B cell (primary cell): ENCODE results near the gene ADAM19. TPM values are rescaled to one million over a fixed set of nuclear protein-coding genes. Genes with fewer than 3 reads are reported as not detected.

Experiments
- ATAC-seq: fragments of 200-7000 bp; cut with Tn5 transposase; one replicate; pipeline ENCODE4 v1.10.0; 2021; ENCODE audit warnings: low read depth, mild to moderate bottlenecking, moderate number of reproducible peaks, moderate library complexity
- CTCF ChIA-PET: fragments of 350-600 bp; sonication (Branson Sonifier 250); formaldehyde crosslinking; loops from one replicate; lab custom pipeline; 2021; ENCODE audit warnings: antibody characterized with exemption, inconsistent platforms; lab: Charles Lee
- POLR2A ChIA-PET: fragments of 350-600 bp; sonication (Branson Sonifier 250); formaldehyde crosslinking; loops from one replicate; lab custom pipeline; 2021; ENCODE audit warnings: antibody characterized with exemption; lab: Charles Lee
- DNase-seq: peaks from one replicate; pipeline ENCODE4 v3.0.0; 2013
- H2AFZ ChIP-seq: 2 replicates; pipeline ENCODE4 v1.6.1; 2012; ENCODE audit warnings: mild to moderate bottlenecking, low read depth, low read length; ENCODE audit not compliant: insufficient read depth, poor library complexity, severe bottlenecking
- H3K27ac ChIP-seq, 2 donors: 1 replicate in 1 of 2; 2 replicates in 1 of 2; pipeline ENCODE4 v1.5.1; 2012 to 2013; ENCODE audit warnings: low read length in 2 of 2, mild to moderate bottlenecking in 2 of 2, moderate library complexity in 1 of 2
- H3K27me3 ChIP-seq, 4 experiments: fragments of 200-600 bp in 1 of 4; sonication (generic) in 1 of 4; replicated peaks in 1 of 4; 1 replicate in 2 of 4; 2 replicates in 2 of 4; pipeline versions ENCODE4 v1.6.1 to v1.7.0; 2013 to 2016; ENCODE audit warnings: low read length in 3 of 4, mild to moderate bottlenecking in 2 of 4, mixed read lengths in 1 of 4, moderate library complexity in 1 of 4; ENCODE audit not compliant: insufficient read depth in 4 of 4, control insufficient read depth in 3 of 4; ENCODE audit errors: control extremely low read depth in 1 of 4
- H3K36me3 ChIP-seq, 2 experiments: replicated peaks in 1 of 2; 1 replicate in 1 of 2; 2 replicates in 1 of 2; pipeline versions ENCODE4 v1.6.1 to v1.7.1; 2013; ENCODE audit warnings: low read length in 1 of 2; ENCODE audit not compliant: insufficient read depth in 2 of 2, control insufficient read depth in 1 of 2; ENCODE audit errors: control extremely low read depth in 1 of 2, extremely low read depth in 1 of 2
- H3K4me1 ChIP-seq, 2 donors: fragments of 200-600 bp in 1 of 2; sonication (generic) in 1 of 2; 1 replicate in 1 of 2; 2 replicates in 1 of 2; pipeline versions ENCODE4 v1.5.1 to v1.6.1; 2013 to 2017; ENCODE audit warnings: low read length in 2 of 2; ENCODE audit not compliant: control insufficient read depth in 2 of 2, insufficient read depth in 2 of 2
- H3K4me2 ChIP-seq: replicated peaks from 2 replicates; pipeline ENCODE3; 2012; ENCODE audit warnings: mild to moderate bottlenecking, low read depth, low read length; ENCODE audit not compliant: poor library complexity, severe bottlenecking
- H3K4me3 ChIP-seq, 5 experiments: fragments of 200-600 bp in 1 of 5; sonication (generic) in 1 of 5; 1 replicate in 3 of 5; 2 replicates in 2 of 5; pipeline versions ENCODE4 v1.5.1 to v1.7.0; 2011 to 2016; ENCODE audit warnings: low read length in 4 of 5, mild to moderate bottlenecking in 4 of 5, low read depth in 2 of 5, control low read depth in 1 of 5, moderate library complexity in 1 of 5; ENCODE audit not compliant: insufficient read depth in 1 of 5; ENCODE audit errors: control extremely low read depth in 1 of 5, extremely low read depth in 1 of 5
- H3K79me2 ChIP-seq: fragments of 200-600 bp; sonication (generic); one replicate; pipeline ENCODE4 v1.6.0; 2016; ENCODE audit warnings: low read length; ENCODE audit not compliant: control insufficient read depth, insufficient read depth
- H3K9ac ChIP-seq: fragments of 200-600 bp; sonication (generic); 2 replicates; pipeline ENCODE4 v1.6.1; 2017; ENCODE audit warnings: mild to moderate bottlenecking, low read length, moderate library complexity
- H3K9me3 ChIP-seq, 3 donors: one replicate each; pipeline versions ENCODE4 v1.6.1 to v1.7.1; 2013; ENCODE audit warnings: low read length in 2 of 3; ENCODE audit not compliant: control insufficient read depth in 2 of 3, insufficient read depth in 1 of 3; ENCODE audit errors: control extremely low read depth in 1 of 3
- H4K20me1 ChIP-seq: 2 replicates; pipeline ENCODE4 v1.6.0; 2012; ENCODE audit warnings: mild to moderate bottlenecking, low read length; ENCODE audit not compliant: insufficient read depth, control insufficient read depth, poor library complexity, severe bottlenecking
- H3K27ac Mint-ChIP-seq: one replicate; pipeline ENCODE4 v1.8.0; 2021; ENCODE audit warnings: mixed read lengths
- H3K27me3 Mint-ChIP-seq: one replicate; pipeline ENCODE4 v1.8.0; 2021; ENCODE audit warnings: mixed read lengths
- H3K4me1 Mint-ChIP-seq: one replicate; pipeline ENCODE4 v1.8.0; 2021; ENCODE audit warnings: mixed read lengths
- H3K4me3 Mint-ChIP-seq: one replicate; pipeline ENCODE4 v1.8.0; 2021; ENCODE audit warnings: mixed read lengths
- H3K9me3 Mint-ChIP-seq: one replicate; pipeline ENCODE4 v1.8.0; 2022; ENCODE audit warnings: mixed read lengths; ENCODE audit not compliant: insufficient read depth
- EZH2 ChIP-seq: IDR thresholded peaks from 2 replicates; pipeline ENCODE4 v1.6.1; 2012; ENCODE audit warnings: borderline replicate concordance, low read depth, mild to moderate bottlenecking, moderate library complexity, low read length; ENCODE audit not compliant: insufficient read depth, poor library complexity, severe bottlenecking
- WGBS: methylation state at CpG from one replicate; pipeline ENCODE4 v1.1.5; 2013; ENCODE audit warnings: missing lambda C conversion rate; ENCODE audit not compliant: insufficient coverage; 5-methylcytosine and 5-hydroxymethylcytosine counted together
- intact Hi-C: fragments of 100-400 bp; cut with micrococcal nuclease; formaldehyde crosslinking; loops from one replicate; pipeline ENCODE4 v1.10.0; 2022
- polyA plus RNA-seq: library from polyadenylated mRNA; depleted of rRNA; stranded (reverse); fragments of >200 nt; gene quantifications from 2 replicates; pipeline ENCODE4 v1.2.3, GENCODE V29; 2012
- total RNA-seq, 2 donors: library from RNA; stranded (reverse); fragments of 120-200 nt in 1 of 2; gene quantifications; 1 replicate in 1 of 2; 2 replicates in 1 of 2; pipeline versions ENCODE4 v1.2.3 to v1.2.4, GENCODE V29; 2013 to 2022
- TF ChIP-seq, protein P1 (sequence below): fragments of 200-600 bp; IDR thresholded peaks from one replicate; pipeline ENCODE4 v1.8.0; 2022; ENCODE audit warnings: antibody characterized with exemption, mild to moderate bottlenecking

ADAM19 gene
- total and polyA plus RNA-seq, 2 donors (not counting 1 experiment from before 2014, with no cell fraction given), result 110 to 171 TPM

- CTCF ChIA-PET, result interaction anchor here (0.7 to 1.3 kb wide), 3 partner anchors 21 to 181 kb away, joined by 3 to 5 read pairs (median 3); partner anchors contain the start of gene LSM11
Measured at GRCh38 chr5:157562111-157562581, 13.4 kb downstream of the ADAM19 start.

GRCh38 chr5:157561110-157561509 lies 14.5 kb downstream of the ADAM19 start:
- Histone ChIP-seq H4K20me1 (peaks cover 98% of the 10 kb centered on the region), H3K9ac (no peak overlapping the region), H3K27ac (peak overlapping the region in 1 of 2 donors; percentile 69), H3K36me3 (peaks cover 0 to 87% of the 10 kb centered on the region in 2 experiments), H3K79me2 (peaks cover 100% of the 10 kb centered on the region), H3K27me3 (no peaks in the 10 kb centered on the region), H3K4me1 (peaks cover 82 to 91% of the 10 kb centered on the region in 2 donors), H3K4me3 (no peak overlapping the region), H2AFZ (no peak overlapping the region), H3K9me3 (no peaks in the 10 kb centered on the region), H3K4me2 (peak overlapping the region; percentile 47)
- Mint-ChIP-seq H3K9me3 (no peaks in the 10 kb centered on the region), H3K27me3 (no peaks in the 10 kb centered on the region), H3K4me3 (peak overlapping the region; percentile 40), H3K4me1 (peaks cover 89% of the 10 kb centered on the region), H3K27ac (peak overlapping the region; percentile 83)
- TF ChIP-seq EZH2, result no peak
- TF ChIP-seq, protein P1, sequence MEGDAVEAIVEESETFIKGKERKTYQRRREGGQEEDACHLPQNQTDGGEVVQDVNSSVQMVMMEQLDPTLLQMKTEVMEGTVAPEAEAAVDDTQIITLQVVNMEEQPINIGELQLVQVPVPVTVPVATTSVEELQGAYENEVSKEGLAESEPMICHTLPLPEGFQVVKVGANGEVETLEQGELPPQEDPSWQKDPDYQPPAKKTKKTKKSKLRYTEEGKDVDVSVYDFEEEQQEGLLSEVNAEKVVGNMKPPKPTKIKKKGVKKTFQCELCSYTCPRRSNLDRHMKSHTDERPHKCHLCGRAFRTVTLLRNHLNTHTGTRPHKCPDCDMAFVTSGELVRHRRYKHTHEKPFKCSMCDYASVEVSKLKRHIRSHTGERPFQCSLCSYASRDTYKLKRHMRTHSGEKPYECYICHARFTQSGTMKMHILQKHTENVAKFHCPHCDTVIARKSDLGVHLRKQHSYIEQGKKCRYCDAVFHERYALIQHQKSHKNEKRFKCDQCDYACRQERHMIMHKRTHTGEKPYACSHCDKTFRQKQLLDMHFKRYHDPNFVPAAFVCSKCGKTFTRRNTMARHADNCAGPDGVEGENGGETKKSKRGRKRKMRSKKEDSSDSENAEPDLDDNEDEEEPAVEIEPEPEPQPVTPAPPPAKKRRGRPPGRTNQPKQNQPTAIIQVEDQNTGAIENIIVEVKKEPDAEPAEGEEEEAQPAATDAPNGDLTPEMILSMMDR, result no peak
- ChIA-PET CTCF (interaction anchor here (1.2 to 1.4 kb wide), 3 partner anchors 20 to 157 kb away, joined by 5 read pairs; no protein-coding TSS in a partner anchor), POLR2A (interaction anchor here (1.1 to 1.2 kb wide), 2 partner anchors 10 to 18 kb away, joined by 3 read pairs; no protein-coding TSS in a partner anchor)
- DNase-seq, result no peak
- WGBS, result 96% methylated on average over 5 of the region's 9 CpGs
- intact Hi-C loops, result no loop called here
- ATAC-seq, result no peak

More at GRCh38 chr5:157562111-157562581, 13.4 kb downstream of the ADAM19 start:
- no peak for TF ChIP-seq EZH2
- TF ChIP-seq, protein P1, result no peak
- H3K4me3 Mint-ChIP-seq, result no peak overlapping the region
- no peaks in the 10 kb centered on the region for H3K9me3 Mint-ChIP-seq
- peaks cover 100% of the 10 kb centered on the region for H3K79me2 ChIP-seq
- H2AFZ ChIP-seq, result no peak overlapping the region
- POLR2A ChIA-PET, result no interaction called here
- DNase-seq (no peak), ATAC-seq (no peak)
- peaks cover 86% of the 10 kb centered on the region for H3K4me1 Mint-ChIP-seq
- H3K27ac Mint-ChIP-seq, result peak overlapping the region; percentile 83
- no peak overlapping the region for H3K4me3 ChIP-seq
- H3K4me1 ChIP-seq, result peaks cover 82 to 89% of the 10 kb centered on the region in 2 donors
- no peaks in the 10 kb centered on the region for H3K9me3 ChIP-seq
- no peak overlapping the region for H3K9ac ChIP-seq
- intact Hi-C loops, result no loop called here
- H3K4me2 ChIP-seq, result peak overlapping the region; percentile 47
- peaks cover 0 to 84% of the 10 kb centered on the region in 2 experiments for H3K36me3 ChIP-seq
- peaks cover 97% of the 10 kb centered on the region for H4K20me1 ChIP-seq
- no peaks in the 10 kb centered on the region for H3K27me3 Mint-ChIP-seq
- WGBS, result 88% methylated on average over 9 of the region's 10 CpGs
- H3K27ac ChIP-seq, result peak overlapping the region in 1 of 2 donors; percentile 69
- H3K27me3 ChIP-seq, result no peaks in the 10 kb centered on the region
